Measurements from ENCODE around the gene TBC1D32.

DNA sequence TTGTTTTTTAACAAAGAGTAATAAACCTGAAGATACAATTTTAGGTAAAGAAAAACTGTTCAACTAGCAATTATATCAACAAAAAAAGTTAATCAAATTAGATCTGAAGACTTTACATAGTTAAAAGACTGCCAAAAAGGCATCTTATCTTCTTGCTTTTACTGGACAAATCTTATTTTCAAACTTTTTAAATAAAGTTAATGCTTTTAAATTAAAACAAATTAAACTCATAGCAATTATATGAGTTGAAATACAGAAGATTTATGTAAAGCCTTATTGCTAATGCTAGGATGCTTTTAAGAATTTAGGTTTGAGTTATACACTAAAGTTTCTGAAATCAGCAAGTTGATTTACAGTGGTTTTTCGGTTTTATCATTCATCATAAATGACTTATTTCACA, 227.3 kb downstream of the TBC1D32 start:
- TF ChIP-seq, protein P1, sequence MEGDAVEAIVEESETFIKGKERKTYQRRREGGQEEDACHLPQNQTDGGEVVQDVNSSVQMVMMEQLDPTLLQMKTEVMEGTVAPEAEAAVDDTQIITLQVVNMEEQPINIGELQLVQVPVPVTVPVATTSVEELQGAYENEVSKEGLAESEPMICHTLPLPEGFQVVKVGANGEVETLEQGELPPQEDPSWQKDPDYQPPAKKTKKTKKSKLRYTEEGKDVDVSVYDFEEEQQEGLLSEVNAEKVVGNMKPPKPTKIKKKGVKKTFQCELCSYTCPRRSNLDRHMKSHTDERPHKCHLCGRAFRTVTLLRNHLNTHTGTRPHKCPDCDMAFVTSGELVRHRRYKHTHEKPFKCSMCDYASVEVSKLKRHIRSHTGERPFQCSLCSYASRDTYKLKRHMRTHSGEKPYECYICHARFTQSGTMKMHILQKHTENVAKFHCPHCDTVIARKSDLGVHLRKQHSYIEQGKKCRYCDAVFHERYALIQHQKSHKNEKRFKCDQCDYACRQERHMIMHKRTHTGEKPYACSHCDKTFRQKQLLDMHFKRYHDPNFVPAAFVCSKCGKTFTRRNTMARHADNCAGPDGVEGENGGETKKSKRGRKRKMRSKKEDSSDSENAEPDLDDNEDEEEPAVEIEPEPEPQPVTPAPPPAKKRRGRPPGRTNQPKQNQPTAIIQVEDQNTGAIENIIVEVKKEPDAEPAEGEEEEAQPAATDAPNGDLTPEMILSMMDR (conservative IDR thresholded peaks at IDR 0.05) = no peak
- TF ChIP-seq EZH2 (IDR thresholded peaks at IDR 0.05; ENCODE audit: low read depth) = no peak
